Activated CD8-positive, alpha-beta memory T cell treated with anti-CD3 and anti-CD28 coated beads for 24 hours (primary cell): ENCODE results near the gene TBL1X.
"Not testable (repeated sequence)": the region's sequence is repeated elsewhere in the genome, so short reads cannot be mapped to it uniquely, and the experiment has no call there.

Source experiments
- DNase-seq: peaks from one replicate; pipeline ENCODE4 v3.0.0-alpha.2; 2020

TBL1X gene

GRCh38 chrX:9501362-9501761, 36.5 kb downstream of the TBL1X start:
- no peak for DNase-seq

- DNase-seq = no peak
These were observed 38.4 kb downstream of the TBL1X start for GRCh38 chrX:9503261-9503660.

- DNase-seq = no peak
These were observed 45.5 kb downstream of the TBL1X start for GRCh38 chrX:9510366-9510765.

GRCh38 chrX:9510980-9511379, 46.1 kb downstream of the TBL1X start:
- DNase-seq = no peak

GRCh38 chrX:9515489-9515888, 50.6 kb downstream of the TBL1X start:
- no peak for DNase-seq

GRCh38 chrX:9515973-9516538, 51.2 kb downstream of the TBL1X start:
- no peak for DNase-seq

- no peak for DNase-seq
These were observed 51.8 kb downstream of the TBL1X start for GRCh38 chrX:9516635-9517034.

GRCh38 chrX:9518051-9518450, 53.2 kb downstream of the TBL1X start:
- DNase-seq = no peak

- no peak for DNase-seq
These were observed 54.0 kb downstream of the TBL1X start for GRCh38 chrX:9518889-9519288.

GRCh38 chrX:9519546-9520216, 54.8 kb downstream of the TBL1X start:
- no peak for DNase-seq

GRCh38 chrX:9520217-9520590, 55.3 kb downstream of the TBL1X start:
- no peak for DNase-seq

GRCh38 chrX:9522378-9523155, 57.7 kb downstream of the TBL1X start:
- no peak for DNase-seq

- no peak for DNase-seq
These were observed 60.8 kb downstream of the TBL1X start for GRCh38 chrX:9525511-9526248.

GRCh38 chrX:9526965-9527364, 62.1 kb downstream of the TBL1X start:
- DNase-seq = no peak

- DNase-seq = no peak
These were observed 63.6 kb downstream of the TBL1X start for GRCh38 chrX:9528498-9528897.

GRCh38 chrX:9529223-9529622, 64.4 kb downstream of the TBL1X start:
- no peak for DNase-seq

- peak; percentile 63 for DNase-seq
These were observed 66.0 kb downstream of the TBL1X start for GRCh38 chrX:9530848-9531274.

GRCh38 chrX:9532349-9532748, 67.5 kb downstream of the TBL1X start:
- no peak for DNase-seq

GRCh38 chrX:9533611-9534010, 68.8 kb downstream of the TBL1X start:
- DNase-seq = no peak

GRCh38 chrX:9534686-9535085, 69.8 kb downstream of the TBL1X start:
- no peak for DNase-seq

- no peak for DNase-seq
These were observed 70.2 kb downstream of the TBL1X start for GRCh38 chrX:9535101-9535500.

- not testable (repeated sequence) for DNase-seq
These were observed 71.3 kb downstream of the TBL1X start for GRCh38 chrX:9536156-9536555.

GRCh38 chrX:9537781-9538180, 72.9 kb downstream of the TBL1X start:
- DNase-seq = peak; percentile 5
